Ishikawa (cell line): ENCODE measurements around the gene SOX1.

Source experiments
- CEBPB ChIP-seq: IDR thresholded peaks from 2 replicates; pipeline ENCODE4 v1.6.1; 2012
- CREB1 ChIP-seq: IDR thresholded peaks from 2 replicates; pipeline ENCODE4 v1.6.1; 2012; ENCODE audit warnings: low read depth
- EGR1 ChIP-seq: IDR thresholded peaks from 2 replicates; pipeline ENCODE4 v1.6.1; 2012
- EP300 ChIP-seq: IDR thresholded peaks from 2 replicates; pipeline ENCODE4 v1.6.1; 2012; ENCODE audit warnings: borderline replicate concordance
- FOXM1 ChIP-seq: IDR thresholded peaks from 2 replicates; pipeline ENCODE4 v1.6.1; 2012; ENCODE audit warnings: low read depth, borderline replicate concordance
- MAX ChIP-seq: IDR thresholded peaks from 2 replicates; pipeline ENCODE4 v1.6.1; 2012
- NFIC ChIP-seq: IDR thresholded peaks from 2 replicates; pipeline ENCODE4 v1.6.1; 2012
- RAD21 ChIP-seq: IDR thresholded peaks from 2 replicates; pipeline ENCODE4 v1.6.1; 2012; ENCODE audit warnings: low read depth
- REST ChIP-seq: IDR thresholded peaks from 2 replicates; pipeline ENCODE4 v1.6.1; 2012; ENCODE audit warnings: low read depth, mild to moderate bottlenecking
- TAF1 ChIP-seq: IDR thresholded peaks from 2 replicates; pipeline ENCODE4 v1.6.1; 2012; ENCODE audit warnings: low read depth, mild to moderate bottlenecking
- TCF12 ChIP-seq: IDR thresholded peaks from 2 replicates; pipeline ENCODE4 v1.6.1; 2012; ENCODE audit warnings: low read depth
- TEAD4 ChIP-seq: IDR thresholded peaks from 2 replicates; pipeline ENCODE4 v1.6.1; 2012
- YY1 ChIP-seq: IDR thresholded peaks from 2 replicates; pipeline ENCODE4 v1.6.1; 2012; ENCODE audit warnings: low read depth
- ZBTB7A ChIP-seq: IDR thresholded peaks from 2 replicates; pipeline ENCODE4 v1.6.1; 2012; ENCODE audit warnings: low read depth
- TF ChIP-seq, protein P1 (sequence below): IDR thresholded peaks from 2 replicates; pipeline ENCODE4 v1.6.1; 2012

Gene SOX1

GRCh38 chr13:112055036-112055914 lies 11.7 kb upstream of the SOX1 start:
- TF ChIP-seq YY1 (no peak), TEAD4 (no peak), NFIC (no peak), RAD21 (no peak), EP300 (no peak), FOXM1 (no peak), CREB1 (no peak), ZBTB7A (no peak), MAX (no peak), CEBPB (no peak), TAF1 (no peak)

DNA sequence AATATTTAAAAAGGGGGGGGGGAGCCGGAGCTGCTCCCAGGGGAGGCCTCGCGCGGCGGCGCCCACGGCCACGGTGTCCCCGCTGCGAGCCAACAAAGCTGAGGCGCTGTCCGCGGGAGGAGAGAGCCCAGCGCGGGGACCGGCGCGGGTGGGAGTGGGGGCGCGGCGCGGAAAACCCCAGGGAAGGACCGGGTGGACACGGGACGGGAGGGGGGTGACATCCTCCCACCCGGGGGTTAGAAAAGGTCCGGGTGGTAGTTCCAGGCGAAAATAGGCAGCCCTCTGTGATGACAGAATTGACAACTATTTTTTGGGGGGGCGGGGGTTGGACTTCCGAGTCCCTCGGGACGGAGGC lies 11.1 kb upstream of the SOX1 start:
- TF ChIP-seq EGR1, result no peak
- no peak for TF ChIP-seq TCF12
- no peak for TF ChIP-seq YY1
- no peak for TF ChIP-seq TAF1
- no peak for TF ChIP-seq TEAD4
- no peak for TF ChIP-seq CEBPB
- no peak for TF ChIP-seq NFIC
- no peak for TF ChIP-seq ZBTB7A
- TF ChIP-seq MAX, result no peak
- no peak for TF ChIP-seq EP300
- TF ChIP-seq RAD21, result no peak
- no peak for TF ChIP-seq FOXM1
- TF ChIP-seq REST, result no peak
- TF ChIP-seq, protein P1, sequence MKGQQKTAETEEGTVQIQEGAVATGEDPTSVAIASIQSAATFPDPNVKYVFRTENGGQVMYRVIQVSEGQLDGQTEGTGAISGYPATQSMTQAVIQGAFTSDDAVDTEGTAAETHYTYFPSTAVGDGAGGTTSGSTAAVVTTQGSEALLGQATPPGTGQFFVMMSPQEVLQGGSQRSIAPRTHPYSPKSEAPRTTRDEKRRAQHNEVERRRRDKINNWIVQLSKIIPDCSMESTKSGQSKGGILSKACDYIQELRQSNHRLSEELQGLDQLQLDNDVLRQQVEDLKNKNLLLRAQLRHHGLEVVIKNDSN, result no peak
- TF ChIP-seq CREB1, result no peak

DNA sequence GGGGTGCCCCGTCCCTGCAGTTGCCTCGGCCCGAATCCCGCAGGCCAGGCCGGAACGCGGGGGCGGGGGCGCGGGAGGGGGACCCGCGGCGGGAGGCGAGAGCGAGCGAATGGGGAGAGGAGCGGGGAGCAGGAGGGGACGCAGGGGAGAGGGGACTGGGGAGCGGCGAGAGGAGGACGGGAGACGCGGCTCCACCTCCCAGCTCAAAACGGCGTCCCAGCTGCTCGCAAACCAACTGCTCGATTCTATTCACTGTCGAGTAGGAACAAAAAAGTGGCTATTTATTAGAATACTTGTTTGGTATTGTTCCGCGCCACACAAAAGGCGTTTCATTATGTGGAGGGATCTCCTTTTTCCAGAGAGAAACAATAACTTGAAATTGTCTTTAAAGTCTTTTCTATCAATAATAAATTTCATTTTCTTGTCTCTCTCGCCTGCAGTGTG lies 10.6 kb upstream of the SOX1 start:
- TF ChIP-seq TCF12, result no peak
- no peak for TF ChIP-seq REST
- TF ChIP-seq ZBTB7A, result no peak
- TF ChIP-seq EP300, result no peak
- TF ChIP-seq RAD21, result no peak

DNA sequence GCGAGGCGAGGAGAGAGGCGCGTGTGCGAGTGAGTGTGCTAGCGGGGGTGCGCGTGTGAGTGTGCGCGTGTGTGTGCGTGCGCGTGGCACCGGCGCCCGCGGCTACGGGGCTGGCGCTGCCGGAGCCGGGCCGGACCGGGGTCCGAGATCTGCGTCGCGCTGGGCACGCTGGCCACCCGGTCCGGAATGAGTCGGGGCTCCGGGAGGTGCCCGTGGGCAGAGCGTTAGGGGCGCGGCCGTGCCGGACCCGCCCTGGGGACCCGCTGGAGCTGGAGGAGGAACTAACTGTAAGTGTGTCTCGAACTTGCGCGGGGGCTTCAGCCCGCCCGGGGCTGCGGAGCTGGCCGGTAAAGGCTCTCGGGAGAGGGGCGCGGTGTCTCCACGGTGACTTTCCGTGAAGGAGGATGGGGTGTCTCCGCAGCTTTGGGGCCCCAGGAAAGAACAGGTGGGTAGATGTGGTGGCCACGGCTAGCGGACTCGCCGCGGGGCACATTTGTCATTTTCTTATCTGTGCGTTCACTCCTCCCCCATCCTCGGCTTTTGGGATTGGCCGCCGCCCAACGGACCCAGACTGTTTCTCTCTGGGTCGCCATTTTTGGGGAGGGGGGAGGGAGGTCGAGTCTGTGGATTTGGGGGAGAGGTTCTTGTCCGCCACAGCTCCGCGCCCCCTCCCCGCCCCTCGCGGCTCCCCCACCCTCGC lies 10.1 kb upstream of the SOX1 start:
- TF ChIP-seq MAX, result no peak
- TF ChIP-seq, protein P1, result no peak
- TF ChIP-seq NFIC, result no peak
- no peak for TF ChIP-seq YY1
- no peak for TF ChIP-seq EGR1
- TF ChIP-seq FOXM1, result no peak
- TF ChIP-seq TEAD4, result no peak

DNA sequence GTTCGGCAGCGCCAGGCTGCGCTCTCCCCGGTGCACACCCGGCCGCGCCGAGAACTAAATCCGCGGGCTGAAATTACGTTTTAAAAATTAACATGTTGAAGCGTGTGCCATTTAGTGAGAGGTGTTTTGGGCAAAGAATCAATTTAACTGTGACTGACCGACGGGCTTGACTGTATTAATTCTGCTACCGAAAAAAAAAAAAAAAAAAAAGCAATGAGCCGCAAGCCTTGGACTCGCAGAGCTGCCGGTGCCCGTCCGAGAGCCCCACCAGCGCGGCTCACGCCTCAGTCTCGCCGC lies 9.6 kb upstream of the SOX1 start:
- TF ChIP-seq TAF1, result no peak
- no peak for TF ChIP-seq ZBTB7A
- no peak for TF ChIP-seq RAD21
- TF ChIP-seq TEAD4, result no peak
- no peak for TF ChIP-seq MAX
- no peak for TF ChIP-seq EP300
- no peak for TF ChIP-seq EGR1
